Neural progenitor cell (in vitro differentiated cells): ENCODE data around the gene TSHZ2. TPM values are rescaled to one million over a fixed set of nuclear protein-coding genes. Genes with fewer than 3 reads are reported as not detected.

Experiments
- DNase-seq: peaks from one replicate; pipeline ENCODE4 v3.0.0-alpha.2; 2016; ENCODE audit warnings: low spot score
- H2AFZ ChIP-seq: fragments of 200-600 bp; sonication (generic); replicated peaks from 2 replicates; pipeline ENCODE4 v1.6.1; 2016; ENCODE audit warnings: antibody characterized with exemption
- H3F3A ChIP-seq: fragments of 200-600 bp; sonication (generic); 2 replicates; pipeline ENCODE4 v1.6.1; 2016; ENCODE audit warnings: antibody characterized with exemption, low read depth
- H3K27ac ChIP-seq: fragments of 200-600 bp; sonication (generic); 2 replicates; pipeline ENCODE4 v1.5.1; 2016; ENCODE audit warnings: mild to moderate bottlenecking
- H3K27me3 ChIP-seq: fragments of 200-600 bp; sonication (generic); 2 replicates; pipeline ENCODE4 v1.6.1; 2016; ENCODE audit warnings: mild to moderate bottlenecking, moderate library complexity
- H3K36me3 ChIP-seq: fragments of 200-600 bp; sonication (generic); 2 replicates; pipeline ENCODE4 v1.5.1; 2016
- H3K4me1 ChIP-seq: fragments of 200-600 bp; sonication (generic); 2 replicates; pipeline ENCODE4 v1.6.1; 2016; ENCODE audit warnings: mixed run types
- H3K4me2 ChIP-seq: fragments of 200-600 bp; sonication (generic); 2 replicates; pipeline ENCODE4 v1.6.1; 2016
- H3K4me3 ChIP-seq: fragments of 200-600 bp; sonication (generic); 2 replicates; pipeline ENCODE4 v1.5.1; 2016
- H3K79me2 ChIP-seq: fragments of 200-600 bp; sonication (generic); 2 replicates; pipeline ENCODE4 v1.6.1; 2016; ENCODE audit warnings: low read depth
- H3K9ac ChIP-seq: fragments of 200-600 bp; sonication (generic); 2 replicates; pipeline ENCODE4 v1.6.1; 2016
- H3K9me3 ChIP-seq: fragments of 200-600 bp; sonication (generic); 2 replicates; pipeline ENCODE4 v1.5.1; 2016; ENCODE audit warnings: low read depth
- H4K20me1 ChIP-seq: fragments of 200-600 bp; sonication (generic); 2 replicates; pipeline ENCODE4 v1.6.1; 2016; ENCODE audit warnings: low read depth
- H3K27ac Mint-ChIP-seq: 3 replicates; pipeline ENCODE4 v1.8.0; 2021; ENCODE audit warnings: mixed read lengths
- H3K27me3 Mint-ChIP-seq: 2 replicates; pipeline ENCODE4 v1.8.0; 2022; ENCODE audit warnings: low read depth, mild to moderate bottlenecking, inconsistent platforms, moderate library complexity, mixed read lengths; ENCODE audit not compliant: insufficient read depth
- H3K36me3 Mint-ChIP-seq: 3 replicates; pipeline ENCODE4 v1.8.0; 2021; ENCODE audit warnings: mixed read lengths
- H3K4me1 Mint-ChIP-seq: 3 replicates; pipeline ENCODE4 v1.8.0; 2021; ENCODE audit warnings: mixed read lengths
- H3K4me3 Mint-ChIP-seq: 3 replicates; pipeline ENCODE4 v1.8.0; 2021; ENCODE audit warnings: mild to moderate bottlenecking, moderate library complexity, mixed read lengths
- H3K9me3 Mint-ChIP-seq: 3 replicates; pipeline ENCODE4 v1.8.0; 2020; ENCODE audit warnings: mixed read lengths
- EZH2 ChIP-seq: fragments of 200-600 bp; sonication (generic); IDR thresholded peaks from 2 replicates; pipeline ENCODE4 v1.6.1; 2017; ENCODE audit warnings: antibody characterized with exemption, mild to moderate bottlenecking, moderate library complexity
- EZH2phosphoT487 ChIP-seq: fragments of 200-600 bp; sonication (generic); IDR thresholded peaks from 2 replicates; pipeline ENCODE4 v1.6.1; 2017; ENCODE audit warnings: antibody characterized with exemption
- total RNA-seq: library from RNA; depleted of rRNA; stranded (reverse); fragments of >200 nt; gene quantifications from 2 replicates; pipeline ENCODE4 v1.2.3, GENCODE V29; 2015; ENCODE audit warnings: low replicate concordance
- TF ChIP-seq, protein P1 (sequence below): fragments of 200-600 bp; sonication (generic); IDR thresholded peaks from 2 replicates; pipeline ENCODE4 v1.5.1; 2017; ENCODE audit warnings: antibody characterized with exemption, mild to moderate bottlenecking

The TSHZ2 gene
- total RNA-seq, 1 donor from 2014 or later = 1.8 TPM

DNA sequence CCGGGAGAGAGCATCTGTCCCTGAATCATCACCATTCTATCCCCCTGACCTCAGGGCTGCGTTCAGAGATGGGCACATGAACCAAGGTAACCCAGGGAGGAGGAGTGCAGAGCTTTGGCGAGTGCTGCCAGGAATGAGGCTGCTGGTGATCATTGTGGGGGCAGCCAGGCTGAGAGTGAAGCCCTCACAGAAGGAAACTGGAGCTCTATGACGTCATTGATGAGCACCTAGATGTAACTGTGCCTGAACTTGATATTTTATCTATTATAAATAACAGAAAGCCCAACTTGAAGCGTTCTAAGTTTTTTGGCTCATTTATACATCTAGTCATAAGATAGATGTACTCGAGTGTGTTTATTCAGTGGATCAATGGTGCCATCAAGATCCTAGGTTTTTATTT is 17.3 kb upstream of the TSHZ2 start:
- Histone ChIP-seq H3K36me3 (no peaks in the 10 kb centered on the region), H3K27ac (no peak overlapping the region), H3K9ac (no peak overlapping the region), H3K4me2 (no peak overlapping the region), H3K27me3 (no peaks in the 10 kb centered on the region), H2AFZ (no peak overlapping the region), H4K20me1 (no peaks in the 10 kb centered on the region), H3K79me2 (no peaks in the 10 kb centered on the region), H3K9me3 (no peaks in the 10 kb centered on the region), H3K4me3 (no peak overlapping the region), H3F3A (no peaks in the 10 kb centered on the region), H3K4me1 (no peaks in the 10 kb centered on the region)
- no peak for TF ChIP-seq EZH2
- TF ChIP-seq, protein P1, sequence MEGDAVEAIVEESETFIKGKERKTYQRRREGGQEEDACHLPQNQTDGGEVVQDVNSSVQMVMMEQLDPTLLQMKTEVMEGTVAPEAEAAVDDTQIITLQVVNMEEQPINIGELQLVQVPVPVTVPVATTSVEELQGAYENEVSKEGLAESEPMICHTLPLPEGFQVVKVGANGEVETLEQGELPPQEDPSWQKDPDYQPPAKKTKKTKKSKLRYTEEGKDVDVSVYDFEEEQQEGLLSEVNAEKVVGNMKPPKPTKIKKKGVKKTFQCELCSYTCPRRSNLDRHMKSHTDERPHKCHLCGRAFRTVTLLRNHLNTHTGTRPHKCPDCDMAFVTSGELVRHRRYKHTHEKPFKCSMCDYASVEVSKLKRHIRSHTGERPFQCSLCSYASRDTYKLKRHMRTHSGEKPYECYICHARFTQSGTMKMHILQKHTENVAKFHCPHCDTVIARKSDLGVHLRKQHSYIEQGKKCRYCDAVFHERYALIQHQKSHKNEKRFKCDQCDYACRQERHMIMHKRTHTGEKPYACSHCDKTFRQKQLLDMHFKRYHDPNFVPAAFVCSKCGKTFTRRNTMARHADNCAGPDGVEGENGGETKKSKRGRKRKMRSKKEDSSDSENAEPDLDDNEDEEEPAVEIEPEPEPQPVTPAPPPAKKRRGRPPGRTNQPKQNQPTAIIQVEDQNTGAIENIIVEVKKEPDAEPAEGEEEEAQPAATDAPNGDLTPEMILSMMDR = no peak
- no peak for TF ChIP-seq EZH2phosphoT487
- Mint-ChIP-seq H3K4me1 (peaks cover 6% of the 10 kb centered on the region), H3K9me3 (no peaks in the 10 kb centered on the region), H3K27ac (no peak overlapping the region), H3K27me3 (peaks cover 4% of the 10 kb centered on the region), H3K36me3 (no peaks in the 10 kb centered on the region), H3K4me3 (no peak overlapping the region)
- DNase-seq = no peak

DNA sequence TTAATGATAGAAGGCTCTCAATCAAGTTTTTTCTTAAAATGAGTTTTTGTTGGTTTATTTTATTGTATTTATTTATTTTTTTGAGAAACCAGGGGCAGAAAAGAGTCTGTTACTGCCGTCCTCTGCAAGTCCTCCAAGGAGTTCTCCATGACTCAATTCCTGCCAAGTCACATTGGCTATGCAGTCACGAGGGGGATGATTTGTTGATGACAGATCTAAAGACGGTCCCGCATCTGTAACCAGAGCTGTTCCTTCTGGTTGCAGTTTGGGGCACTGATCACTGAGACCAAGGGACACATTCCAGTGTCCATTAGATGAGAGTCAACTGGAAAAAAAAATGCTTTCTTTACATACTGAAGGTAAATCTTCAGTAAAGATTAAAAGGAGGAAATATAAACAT is 13.9 kb upstream of the TSHZ2 start:
- Histone ChIP-seq H3K79me2 (no peaks in the 10 kb centered on the region), H3K4me3 (no peak overlapping the region), H3K36me3 (no peaks in the 10 kb centered on the region), H3F3A (no peaks in the 10 kb centered on the region), H3K9me3 (no peaks in the 10 kb centered on the region), H3K9ac (no peak overlapping the region), H3K4me2 (no peak overlapping the region), H3K27ac (no peak overlapping the region), H4K20me1 (no peaks in the 10 kb centered on the region), H3K27me3 (no peaks in the 10 kb centered on the region), H2AFZ (no peak overlapping the region), H3K4me1 (no peaks in the 10 kb centered on the region)
- no peak overlapping the region for H3K27ac Mint-ChIP-seq
- peaks cover 6% of the 10 kb centered on the region for H3K4me1 Mint-ChIP-seq
- H3K36me3 Mint-ChIP-seq = no peaks in the 10 kb centered on the region
- no peak for DNase-seq
- peaks cover 4% of the 10 kb centered on the region for H3K27me3 Mint-ChIP-seq
- H3K4me3 Mint-ChIP-seq = no peak overlapping the region
- TF ChIP-seq EZH2phosphoT487 = no peak
- TF ChIP-seq, protein P1 = no peak
- no peak for TF ChIP-seq EZH2
- H3K9me3 Mint-ChIP-seq = no peaks in the 10 kb centered on the region

DNA sequence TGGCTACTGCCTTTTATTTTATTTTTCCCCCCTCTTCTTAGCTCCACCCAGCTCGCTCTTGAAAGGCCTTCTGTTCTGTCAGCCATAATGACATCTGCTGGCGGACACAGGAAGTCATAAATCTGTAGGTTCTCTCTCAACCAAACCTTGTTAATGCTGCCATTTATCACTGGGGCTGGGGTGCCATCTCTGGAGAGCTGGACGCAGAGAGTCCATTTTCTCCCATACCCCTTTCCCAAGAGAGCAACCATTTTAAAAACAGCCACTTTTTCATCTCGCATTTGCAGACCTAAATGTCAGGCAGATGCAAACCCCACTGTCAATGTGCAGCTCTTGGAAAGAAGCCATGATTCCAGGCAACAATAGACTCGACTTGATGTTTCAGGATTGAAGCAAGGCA is 13.0 kb upstream of the TSHZ2 start:
- Mint-ChIP-seq H3K36me3 (no peaks in the 10 kb centered on the region), H3K4me3 (no peak overlapping the region), H3K27ac (no peak overlapping the region), H3K27me3 (peaks cover 4% of the 10 kb centered on the region), H3K4me1 (peaks cover 6% of the 10 kb centered on the region), H3K9me3 (no peaks in the 10 kb centered on the region)
- Histone ChIP-seq H3F3A (no peaks in the 10 kb centered on the region), H3K4me2 (no peak overlapping the region), H3K4me3 (no peak overlapping the region), H4K20me1 (no peaks in the 10 kb centered on the region), H3K9ac (no peak overlapping the region), H3K27ac (no peak overlapping the region), H3K36me3 (no peaks in the 10 kb centered on the region), H3K79me2 (no peaks in the 10 kb centered on the region), H3K27me3 (no peaks in the 10 kb centered on the region), H3K9me3 (no peaks in the 10 kb centered on the region), H2AFZ (peak overlapping the region; percentile 90), H3K4me1 (no peaks in the 10 kb centered on the region)
- TF ChIP-seq, protein P1 = peak; percentile 26
- TF ChIP-seq EZH2phosphoT487 (no peak), EZH2 (no peak)
- peak; percentile 41 for DNase-seq

DNA sequence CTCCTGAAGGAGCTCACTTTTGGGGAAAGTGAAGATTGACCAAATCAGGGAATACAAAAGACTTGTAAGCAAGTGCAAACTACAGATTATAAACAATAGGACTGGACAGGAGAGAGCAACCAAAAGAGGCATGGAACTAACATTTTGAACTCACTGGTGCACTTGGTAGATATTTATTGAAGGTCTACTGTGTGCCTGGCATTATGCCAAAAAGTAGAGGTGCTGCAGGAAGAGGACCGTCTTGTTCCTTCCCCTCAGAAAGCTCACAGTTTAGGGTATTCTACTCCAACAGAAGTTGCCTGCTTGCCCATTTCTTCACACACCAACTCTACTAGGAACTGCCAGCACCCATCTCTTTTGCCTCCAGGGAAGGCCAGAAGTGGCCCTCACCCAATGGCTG is 10.0 kb upstream of the TSHZ2 start:
- Histone ChIP-seq H4K20me1 (no peaks in the 10 kb centered on the region), H3F3A (no peaks in the 10 kb centered on the region), H3K4me3 (no peak overlapping the region), H3K36me3 (no peaks in the 10 kb centered on the region), H3K27ac (no peak overlapping the region), H3K9me3 (no peaks in the 10 kb centered on the region), H2AFZ (no peak overlapping the region), H3K4me2 (no peak overlapping the region), H3K27me3 (no peaks in the 10 kb centered on the region), H3K79me2 (no peaks in the 10 kb centered on the region), H3K4me1 (no peaks in the 10 kb centered on the region), H3K9ac (no peak overlapping the region)
- no peak for DNase-seq
- TF ChIP-seq, protein P1 = no peak
- TF ChIP-seq EZH2phosphoT487 (no peak), EZH2 (no peak)
- no peaks in the 10 kb centered on the region for H3K36me3 Mint-ChIP-seq
- H3K4me3 Mint-ChIP-seq = no peak overlapping the region
- H3K4me1 Mint-ChIP-seq = peaks cover 6% of the 10 kb centered on the region
- no peaks in the 10 kb centered on the region for H3K9me3 Mint-ChIP-seq
- no peak overlapping the region for H3K27ac Mint-ChIP-seq
- no peaks in the 10 kb centered on the region for H3K27me3 Mint-ChIP-seq
